Nephron (organoid): ENCODE results near the gene KCNMA1.

Experiments
- H3K27ac Mint-ChIP-seq, 3 experiments: 2 replicates each; pipeline ENCODE4 v1.8.0; 2020; ENCODE audit warnings: mixed read lengths in 3 of 3, mild to moderate bottlenecking in 2 of 3, moderate library complexity in 1 of 3
- H3K27me3 Mint-ChIP-seq: 2 replicates; pipeline ENCODE4 v1.8.0; 2021; ENCODE audit warnings: low read depth, mild to moderate bottlenecking, moderate library complexity, mixed read lengths
- H3K36me3 Mint-ChIP-seq: 2 replicates; pipeline ENCODE4 v1.8.0; 2020; ENCODE audit warnings: low read depth, mixed read lengths
- H3K4me1 Mint-ChIP-seq: 2 replicates; pipeline ENCODE4 v1.8.0; 2020; ENCODE audit warnings: mixed read lengths
- H3K4me3 Mint-ChIP-seq, 3 experiments: 2 replicates each; pipeline ENCODE4 v1.8.0; 2020; ENCODE audit warnings: mild to moderate bottlenecking in 3 of 3, mixed read lengths in 3 of 3, moderate library complexity in 2 of 3
- H3K9me3 Mint-ChIP-seq: 2 replicates; pipeline ENCODE4 v1.8.0; 2020; ENCODE audit warnings: mixed read lengths
- CTCF ChIP-seq, 3 experiments: fragments of 200-600 bp; sonication (generic); IDR thresholded peaks; one replicate each; pipeline ENCODE4 v1.5.0; 2021; ENCODE audit warnings: antibody characterized with exemption in 3 of 3; ENCODE audit not compliant: unreplicated experiment in 3 of 3

Gene KCNMA1

DNA sequence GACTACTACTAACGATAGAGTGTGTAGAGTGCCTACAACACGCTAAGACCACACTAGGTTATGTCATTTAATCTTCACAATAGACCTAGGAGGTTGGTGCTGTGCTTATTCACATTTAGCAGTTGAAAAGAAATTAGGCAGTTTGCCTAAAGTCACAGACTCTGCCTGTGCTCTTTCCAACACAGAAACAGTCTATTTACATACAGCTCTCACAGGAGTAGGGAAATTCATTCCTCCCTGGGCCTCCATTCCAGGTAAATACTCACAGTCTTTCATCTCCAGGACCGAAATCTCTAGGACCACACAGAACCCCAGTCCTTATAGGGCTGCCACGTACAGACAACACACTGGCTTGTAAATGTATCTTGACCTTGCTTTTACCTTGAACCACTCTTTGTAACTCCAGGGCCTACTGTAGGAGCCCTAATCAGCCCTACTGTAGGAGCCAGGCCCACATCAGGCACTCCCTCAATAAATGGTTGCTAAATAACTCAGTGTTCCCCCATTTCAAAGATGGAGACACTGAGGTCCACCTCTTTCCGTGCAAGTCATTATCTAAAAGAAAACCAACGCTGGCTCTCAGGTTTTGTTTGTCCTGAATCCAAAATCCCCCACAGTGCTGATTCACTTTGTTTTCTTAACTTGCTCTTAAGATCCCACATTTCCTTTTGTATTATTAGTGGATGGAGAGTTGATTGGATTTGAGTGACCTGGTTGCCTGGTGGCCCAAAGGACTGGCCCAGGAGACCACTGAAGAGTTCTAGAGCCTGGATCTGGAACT, 146.9 kb downstream of the KCNMA1 start:
- H3K4me3 Mint-ChIP-seq: no peak overlapping the region
- H3K4me1 Mint-ChIP-seq: peaks cover 31% of the 10 kb centered on the region
- H3K36me3 Mint-ChIP-seq: no peaks in the 10 kb centered on the region

GRCh38 chr10:77486517-77486916, 151.1 kb downstream of the KCNMA1 start:
- Mint-ChIP-seq H3K27me3 (peaks cover 17% of the 10 kb centered on the region), H3K4me1 (peaks cover 9% of the 10 kb centered on the region), H3K27ac (no peak overlapping the region), H3K9me3 (peaks cover 2% of the 10 kb centered on the region), H3K4me3 (no peak overlapping the region), H3K36me3 (no peaks in the 10 kb centered on the region)
- TF ChIP-seq CTCF (IDR thresholded peaks at IDR 0.05; ENCODE audit: unreplicated experiment in 3 of 3): no peak

More for the DNA sequence above, 146.9 kb downstream of the KCNMA1 start:
- H3K27ac Mint-ChIP-seq: no peak overlapping the region
- TF ChIP-seq CTCF (IDR thresholded peaks at IDR 0.05; ENCODE audit: unreplicated experiment in 3 of 3): no peak
- H3K9me3 Mint-ChIP-seq: peaks cover 2% of the 10 kb centered on the region
- H3K27me3 Mint-ChIP-seq: peaks cover 13% of the 10 kb centered on the region

DNA sequence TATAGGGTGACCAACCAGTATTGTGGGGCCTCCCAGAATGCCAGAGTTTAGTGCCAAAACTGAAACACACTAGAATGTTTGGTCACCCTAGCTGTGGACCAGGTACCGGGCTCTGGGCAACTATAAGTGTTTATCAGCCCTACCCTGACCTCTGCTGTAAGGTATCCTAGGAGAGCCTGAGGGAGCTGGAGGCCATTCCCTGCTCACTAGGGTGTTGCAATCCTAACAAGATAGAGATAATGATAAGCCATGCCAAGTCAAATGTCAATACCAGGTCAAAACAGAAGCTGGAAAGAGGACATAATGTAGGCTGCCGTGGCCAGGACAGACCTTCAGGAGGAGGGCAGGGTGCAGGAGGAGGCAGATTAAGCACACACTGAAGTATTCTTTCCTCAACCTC, 151.8 kb downstream of the KCNMA1 start:
- H3K4me3 Mint-ChIP-seq: no peak overlapping the region
- H3K27me3 Mint-ChIP-seq: peaks cover 14% of the 10 kb centered on the region
- TF ChIP-seq CTCF (IDR thresholded peaks at IDR 0.05; ENCODE audit: unreplicated experiment in 3 of 3): no peak
- H3K4me1 Mint-ChIP-seq: peaks cover 2% of the 10 kb centered on the region
- no peaks in the 10 kb centered on the region for H3K36me3 Mint-ChIP-seq
- H3K9me3 Mint-ChIP-seq: peaks cover 2% of the 10 kb centered on the region
- no peak overlapping the region for H3K27ac Mint-ChIP-seq

DNA sequence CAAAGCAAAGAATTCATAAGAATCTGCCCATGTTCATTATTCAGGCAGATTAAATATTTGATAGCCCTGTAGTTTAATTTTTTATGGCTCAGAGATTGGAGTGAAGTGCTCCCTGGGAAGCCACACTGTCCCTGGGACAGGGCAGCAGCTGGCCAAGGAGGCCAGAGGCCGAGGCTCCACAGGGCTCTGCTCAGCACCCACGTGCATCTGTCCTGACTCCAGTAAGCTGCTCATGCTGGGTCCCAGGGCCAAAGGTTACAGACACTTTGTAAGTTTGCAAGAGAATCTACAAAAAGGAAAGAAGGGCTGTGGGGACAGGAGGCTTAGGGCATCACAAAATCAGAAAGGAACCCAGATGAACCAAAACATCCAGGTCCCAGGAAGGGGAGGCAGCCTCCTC, 155.5 kb downstream of the KCNMA1 start:
- TF ChIP-seq CTCF (IDR thresholded peaks at IDR 0.05; ENCODE audit: unreplicated experiment in 3 of 3): no peak
- H3K4me1 Mint-ChIP-seq: peaks cover 25% of the 10 kb centered on the region
- no peak overlapping the region for H3K4me3 Mint-ChIP-seq
- peaks cover 2% of the 10 kb centered on the region for H3K9me3 Mint-ChIP-seq
- peaks cover 14% of the 10 kb centered on the region for H3K27me3 Mint-ChIP-seq
- H3K36me3 Mint-ChIP-seq: no peaks in the 10 kb centered on the region
- H3K27ac Mint-ChIP-seq: no peak overlapping the region

GRCh38 chr10:77479586-77479985, 158.0 kb downstream of the KCNMA1 start:
- no peaks in the 10 kb centered on the region for H3K36me3 Mint-ChIP-seq
- H3K4me3 Mint-ChIP-seq: no peak overlapping the region
- H3K27me3 Mint-ChIP-seq: peaks cover 5% of the 10 kb centered on the region
- H3K4me1 Mint-ChIP-seq: peaks cover 25% of the 10 kb centered on the region
- no peak for TF ChIP-seq CTCF (IDR thresholded peaks at IDR 0.05; ENCODE audit: unreplicated experiment in 3 of 3)
- no peak overlapping the region for H3K27ac Mint-ChIP-seq
- no peaks in the 10 kb centered on the region for H3K9me3 Mint-ChIP-seq

DNA sequence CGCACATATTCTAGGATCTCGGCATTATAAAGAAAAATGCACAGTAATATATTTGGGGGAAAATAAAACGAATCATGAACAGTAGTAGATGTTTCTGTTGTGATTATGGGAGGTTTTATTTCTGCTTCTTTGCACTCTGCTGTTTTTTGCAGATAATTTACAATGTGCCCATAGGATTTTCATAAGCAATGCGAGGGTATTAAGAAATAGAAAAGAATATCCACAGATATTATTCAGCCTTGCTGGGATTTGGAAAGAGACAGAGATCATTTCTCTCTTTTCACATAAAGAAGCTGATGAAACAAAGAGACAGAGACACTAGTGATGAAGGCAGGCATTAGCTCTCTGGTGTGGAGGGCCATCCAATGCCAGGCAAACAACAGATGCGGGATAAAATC, 158.6 kb downstream of the KCNMA1 start:
- H3K9me3 Mint-ChIP-seq: no peaks in the 10 kb centered on the region
- no peak for TF ChIP-seq CTCF (IDR thresholded peaks at IDR 0.05; ENCODE audit: unreplicated experiment in 3 of 3)
- peaks cover 5% of the 10 kb centered on the region for H3K27me3 Mint-ChIP-seq
- H3K4me3 Mint-ChIP-seq: no peak overlapping the region
- H3K36me3 Mint-ChIP-seq: no peaks in the 10 kb centered on the region
- H3K4me1 Mint-ChIP-seq: peaks cover 27% of the 10 kb centered on the region
- no peak overlapping the region for H3K27ac Mint-ChIP-seq
